Smooth muscle cell (in vitro differentiated cells): ENCODE data around the gene IRF2BP2. TPM values are rescaled to one million over a fixed set of nuclear protein-coding genes. Genes with fewer than 3 reads are reported as not detected.

ENCODE experiments used
- DNase-seq: peaks from one replicate; lab custom pipeline; 2025; ENCODE audit not compliant: unreplicated experiment; lab: John Stamatoyannopoulos, UW
- H2AFZ ChIP-seq: fragments of 200-600 bp; sonication (generic); 2 replicates; pipeline ENCODE4 v1.6.0; 2016; ENCODE audit warnings: antibody characterized with exemption, low read depth, mild to moderate bottlenecking
- H3F3A ChIP-seq: fragments of 200-600 bp; sonication (generic); 2 replicates; pipeline ENCODE4 v1.6.0; 2017; ENCODE audit warnings: antibody characterized with exemption, low read depth
- H3K27ac ChIP-seq: fragments of 200-600 bp; sonication (generic); 2 replicates; pipeline ENCODE4 v1.5.1; 2016; ENCODE audit warnings: low read depth, mild to moderate bottlenecking
- H3K27me3 ChIP-seq: fragments of 200-600 bp; sonication (generic); 2 replicates; pipeline ENCODE4 v1.6.1; 2016; ENCODE audit warnings: low read depth, mild to moderate bottlenecking
- H3K36me3 ChIP-seq: fragments of 200-600 bp; sonication (generic); 2 replicates; pipeline ENCODE4 v1.5.1; 2016; ENCODE audit warnings: low read depth
- H3K4me1 ChIP-seq: fragments of 200-600 bp; sonication (generic); 2 replicates; pipeline ENCODE4 v1.5.1; 2016; ENCODE audit warnings: low read depth
- H3K4me2 ChIP-seq: fragments of 200-600 bp; sonication (generic); 2 replicates; pipeline ENCODE4 v1.6.0; 2016; ENCODE audit warnings: mild to moderate bottlenecking
- H3K4me3 ChIP-seq: fragments of 200-600 bp; sonication (generic); 2 replicates; pipeline ENCODE4 v1.5.1; 2016; ENCODE audit warnings: mild to moderate bottlenecking
- H3K79me2 ChIP-seq: fragments of 200-600 bp; sonication (generic); 2 replicates; pipeline ENCODE4 v1.6.0; 2016; ENCODE audit warnings: low read depth, mild to moderate bottlenecking
- H3K9ac ChIP-seq: fragments of 200-600 bp; sonication (generic); 2 replicates; pipeline ENCODE4 v1.6.0; 2016; ENCODE audit warnings: low read depth
- H3K9me3 ChIP-seq: fragments of 200-600 bp; sonication (generic); replicated peaks from 2 replicates; pipeline ENCODE4 v1.5.1; 2016; ENCODE audit warnings: low read depth
- H4K20me1 ChIP-seq: fragments of 200-600 bp; sonication (generic); 2 replicates; pipeline ENCODE4 v1.6.0; 2016; ENCODE audit warnings: low read depth
- WGBS: methylation state at CpG from one replicate; pipeline ENCODE4 v1.1.7; 2016; ENCODE audit warnings: low lambda C conversion rate; 5-methylcytosine and 5-hydroxymethylcytosine counted together
- polyA plus RNA-seq: library from polyadenylated mRNA; unstranded; fragments of >200 nt; fragmentation: Nextera tagmentation; extraction: Ambion mirVana; gene quantifications from 2 replicates; pipeline ENCODE4 v1.2.1, GENCODE V29; 2016
- total RNA-seq: library from RNA; depleted of rRNA; stranded (reverse); fragments of >200 nt; gene quantifications from 2 replicates; pipeline ENCODE4 v1.2.3, GENCODE V29; 2014
- TF ChIP-seq, protein P1 (sequence below): fragments of 200-600 bp; sonication (generic); IDR thresholded peaks from 2 replicates; pipeline ENCODE4 v1.5.1; 2017; ENCODE audit warnings: borderline replicate concordance, mild to moderate bottlenecking, antibody characterized with exemption; ENCODE audit not compliant: insufficient read depth, poor library complexity, severe bottlenecking

Gene IRF2BP2
- total and polyA plus RNA-seq, 2 experiments from 2014 or later: 40.3 to 89.5 TPM

- Histone ChIP-seq H3K27me3 (no peaks in the 10 kb centered on the region), H3K36me3 (no peaks in the 10 kb centered on the region), H3K27ac (peak overlapping the region; percentile 92), H3K9me3 (no peaks in the 10 kb centered on the region), H3K79me2 (no peaks in the 10 kb centered on the region), H3K9ac (peak overlapping the region; percentile 68), H3K4me1 (peaks cover 11% of the 10 kb centered on the region), H3F3A (peaks cover 10% of the 10 kb centered on the region), H3K4me2 (peak overlapping the region; percentile 53), H4K20me1 (no peaks in the 10 kb centered on the region), H2AFZ (no peak overlapping the region), H3K4me3 (no peak overlapping the region)
- TF ChIP-seq, protein P1, sequence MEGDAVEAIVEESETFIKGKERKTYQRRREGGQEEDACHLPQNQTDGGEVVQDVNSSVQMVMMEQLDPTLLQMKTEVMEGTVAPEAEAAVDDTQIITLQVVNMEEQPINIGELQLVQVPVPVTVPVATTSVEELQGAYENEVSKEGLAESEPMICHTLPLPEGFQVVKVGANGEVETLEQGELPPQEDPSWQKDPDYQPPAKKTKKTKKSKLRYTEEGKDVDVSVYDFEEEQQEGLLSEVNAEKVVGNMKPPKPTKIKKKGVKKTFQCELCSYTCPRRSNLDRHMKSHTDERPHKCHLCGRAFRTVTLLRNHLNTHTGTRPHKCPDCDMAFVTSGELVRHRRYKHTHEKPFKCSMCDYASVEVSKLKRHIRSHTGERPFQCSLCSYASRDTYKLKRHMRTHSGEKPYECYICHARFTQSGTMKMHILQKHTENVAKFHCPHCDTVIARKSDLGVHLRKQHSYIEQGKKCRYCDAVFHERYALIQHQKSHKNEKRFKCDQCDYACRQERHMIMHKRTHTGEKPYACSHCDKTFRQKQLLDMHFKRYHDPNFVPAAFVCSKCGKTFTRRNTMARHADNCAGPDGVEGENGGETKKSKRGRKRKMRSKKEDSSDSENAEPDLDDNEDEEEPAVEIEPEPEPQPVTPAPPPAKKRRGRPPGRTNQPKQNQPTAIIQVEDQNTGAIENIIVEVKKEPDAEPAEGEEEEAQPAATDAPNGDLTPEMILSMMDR: no peak
- no peak for DNase-seq
- WGBS: 49% methylated on average over 12 of the region's 12 CpGs
Measured at GRCh38 chr1:234656944-234657654, 47.1 kb upstream of the IRF2BP2 start.

- 48% methylated on average over 17 of the region's 17 CpGs for WGBS
- H3K4me3 ChIP-seq: no peak overlapping the region
- TF ChIP-seq, protein P1: no peak
- H3K27me3 ChIP-seq: no peaks in the 10 kb centered on the region
- no peak overlapping the region for H2AFZ ChIP-seq
- peak overlapping the region; percentile 92 for H3K27ac ChIP-seq
- peaks cover 11% of the 10 kb centered on the region for H3K4me1 ChIP-seq
- H3K79me2 ChIP-seq: no peaks in the 10 kb centered on the region
- H3K9ac ChIP-seq: peak overlapping the region; percentile 68
- peak overlapping the region; percentile 49 for H3K4me2 ChIP-seq
- peaks cover 10% of the 10 kb centered on the region for H3F3A ChIP-seq
- no peaks in the 10 kb centered on the region for H4K20me1 ChIP-seq
- DNase-seq: no peak
- no peaks in the 10 kb centered on the region for H3K9me3 ChIP-seq
- H3K36me3 ChIP-seq: no peaks in the 10 kb centered on the region
Measured at GRCh38 chr1:234656070-234656895, 46.3 kb upstream of the IRF2BP2 start.

- H3K36me3 ChIP-seq: no peaks in the 10 kb centered on the region
- H3F3A ChIP-seq: peaks cover 10% of the 10 kb centered on the region
- TF ChIP-seq, protein P1: no peak
- no peaks in the 10 kb centered on the region for H4K20me1 ChIP-seq
- no peak overlapping the region for H3K9ac ChIP-seq
- H3K27me3 ChIP-seq: no peaks in the 10 kb centered on the region
- no peaks in the 10 kb centered on the region for H3K9me3 ChIP-seq
- H3K4me1 ChIP-seq: peaks cover 11% of the 10 kb centered on the region
- H3K4me3 ChIP-seq: no peak overlapping the region
- no peaks in the 10 kb centered on the region for H3K79me2 ChIP-seq
- H2AFZ ChIP-seq: no peak overlapping the region
- H3K4me2 ChIP-seq: no peak overlapping the region
- 81% methylated on average over 8 of the region's 8 CpGs for WGBS
- peak overlapping the region; percentile 92 for H3K27ac ChIP-seq
- no peak for DNase-seq
Measured at GRCh38 chr1:234655328-234656069, 45.5 kb upstream of the IRF2BP2 start.
